GM23338 (cell line): ENCODE measurements around the gene GNPTG. TPM values are rescaled to one million over a fixed set of nuclear protein-coding genes. Genes with fewer than 3 reads are reported as not detected.

Source experiments
- ATAC-seq: fragments of 200-7000 bp; cut with Tn5 transposase; 3 replicates; pipeline ENCODE4 v1.9.1; 2020
- DNase-seq: peaks from one replicate; pipeline ENCODE4 v3.0.0-alpha.2; 2015; ENCODE audit warnings: low spot score
- H2AFZ ChIP-seq: fragments of 200-600 bp; sonication (generic); 2 replicates; pipeline ENCODE4 v1.8.0; 2016; ENCODE audit warnings: antibody characterized with exemption, mild to moderate bottlenecking, moderate library complexity
- H3F3A ChIP-seq: fragments of 200-600 bp; sonication (generic); replicated peaks from 2 replicates; pipeline ENCODE4 v1.8.0; 2017; ENCODE audit warnings: antibody characterized with exemption, mixed run types, low read depth
- H3K27ac ChIP-seq: fragments of 200-600 bp; sonication (generic); 2 replicates; pipeline ENCODE4 v1.6.1; 2016; ENCODE audit warnings: low read depth
- H3K27me3 ChIP-seq: fragments of 200-600 bp; sonication (generic); 2 replicates; pipeline ENCODE4 v1.8.0; 2016; ENCODE audit warnings: mild to moderate bottlenecking, mixed run types, moderate library complexity; ENCODE audit not compliant: insufficient read depth
- H3K36me3 ChIP-seq: fragments of 200-600 bp; sonication (generic); 2 replicates; pipeline ENCODE4 v1.8.0; 2016; ENCODE audit warnings: mild to moderate bottlenecking; ENCODE audit not compliant: insufficient read depth
- H3K4me1 ChIP-seq: fragments of 200-600 bp; sonication (generic); 2 replicates; pipeline ENCODE4 v1.8.0; 2016; ENCODE audit warnings: mild to moderate bottlenecking, moderate library complexity; ENCODE audit not compliant: insufficient read depth
- H3K4me2 ChIP-seq: fragments of 200-600 bp; sonication (generic); 2 replicates; pipeline ENCODE4 v1.7.1; 2017; ENCODE audit warnings: mixed run types
- H3K4me3 ChIP-seq: fragments of 200-600 bp; sonication (generic); 2 replicates; pipeline ENCODE4 v1.6.1; 2016; ENCODE audit warnings: mixed run types
- H3K79me2 ChIP-seq: fragments of 200-600 bp; sonication (generic); replicated peaks from 2 replicates; pipeline ENCODE4 v1.8.0; 2017; ENCODE audit warnings: mild to moderate bottlenecking; ENCODE audit not compliant: insufficient read depth
- H3K9me2 ChIP-seq: fragments of 200-600 bp; sonication (generic); 2 replicates; pipeline ENCODE4 v1.8.0; 2017; ENCODE audit not compliant: insufficient read depth
- H4K20me1 ChIP-seq: fragments of 200-600 bp; sonication (generic); replicated peaks from 2 replicates; pipeline ENCODE4 v1.8.0; 2017; ENCODE audit warnings: mild to moderate bottlenecking; ENCODE audit not compliant: insufficient read depth
- H3K27ac Mint-ChIP-seq: 2 replicates; pipeline ENCODE4 v1.8.0; 2020; ENCODE audit warnings: inconsistent platforms, mild to moderate bottlenecking, moderate library complexity, mixed read lengths
- H3K27me3 Mint-ChIP-seq: 3 replicates; pipeline ENCODE4 v1.8.0; 2022; ENCODE audit warnings: low read depth, mild to moderate bottlenecking, moderate library complexity, mixed read lengths, inconsistent platforms; ENCODE audit not compliant: insufficient read depth, poor library complexity
- H3K36me3 Mint-ChIP-seq: 3 replicates; pipeline ENCODE4 v1.8.0; 2021; ENCODE audit warnings: low read depth, mild to moderate bottlenecking, inconsistent platforms, moderate library complexity, mixed read lengths
- H3K4me1 Mint-ChIP-seq: 3 replicates; pipeline ENCODE4 v1.8.0; 2020; ENCODE audit warnings: mild to moderate bottlenecking, inconsistent platforms, mixed read lengths
- H3K4me3 Mint-ChIP-seq: 3 replicates; pipeline ENCODE4 v1.8.0; 2021; ENCODE audit warnings: moderate library complexity, mild to moderate bottlenecking, inconsistent platforms, mixed read lengths
- H3K9me3 Mint-ChIP-seq: 3 replicates; pipeline ENCODE4 v1.8.0; 2020; ENCODE audit warnings: moderate library complexity, mild to moderate bottlenecking, inconsistent platforms, mixed read lengths
- EZH2 ChIP-seq: fragments of 200-600 bp; sonication (generic); IDR thresholded peaks from one replicate; pipeline ENCODE4 v1.8.0; 2017; ENCODE audit warnings: antibody characterized with exemption, mild to moderate bottlenecking, low read depth; ENCODE audit not compliant: unreplicated experiment
- JUNB ChIP-seq: IDR thresholded peaks from one replicate; pipeline ENCODE4 v1.6.1; 2016; ENCODE audit warnings: antibody characterized with exemption; ENCODE audit not compliant: unreplicated experiment
- polyA plus RNA-seq: library from polyadenylated mRNA; unstranded; fragments of >200 nt; fragmentation: Nextera tagmentation; extraction: Ambion mirVana; gene quantifications from 2 replicates; pipeline ENCODE4 v1.2.1, GENCODE V29; 2016
- total RNA-seq: library from RNA; depleted of rRNA; stranded (reverse); fragments of >200 nt; shearing (Covaris generic); gene quantifications from 2 replicates; pipeline ENCODE4 v1.2.3, GENCODE V29; 2014
- TF ChIP-seq, protein P1 (sequence below): fragments of 250-450 bp; sonication (Bioruptor Pico); IDR thresholded peaks from 2 replicates; pipeline ENCODE4 v1.5.0; 2020; ENCODE audit warnings: mild to moderate bottlenecking, moderate library complexity
- TF ChIP-seq, protein P2 (sequence below), 2 experiments: fragments of 200-600 bp in 1 of 2; sonication (generic) in 1 of 2; conservative IDR thresholded peaks; 2 replicates each; pipeline versions ENCODE4 v1.5.1 to v1.6.1; 2016 to 2017; ENCODE audit warnings: antibody characterized with exemption in 2 of 2, low read depth in 2 of 2, mild to moderate bottlenecking in 2 of 2, moderate library complexity in 1 of 2
- TF ChIP-seq, protein P3 (sequence below): IDR thresholded peaks from one replicate; pipeline ENCODE4 v1.6.1; 2018; ENCODE audit warnings: antibody characterized with exemption; ENCODE audit not compliant: unreplicated experiment
- TF ChIP-seq, protein P4 (sequence below): IDR thresholded peaks from 2 replicates; pipeline ENCODE4 v1.6.1; 2016; ENCODE audit warnings: antibody characterized with exemption

Gene GNPTG
- total and polyA plus RNA-seq, 2 experiments from 2014 or later = 23.3 to 41.0 TPM

DNA sequence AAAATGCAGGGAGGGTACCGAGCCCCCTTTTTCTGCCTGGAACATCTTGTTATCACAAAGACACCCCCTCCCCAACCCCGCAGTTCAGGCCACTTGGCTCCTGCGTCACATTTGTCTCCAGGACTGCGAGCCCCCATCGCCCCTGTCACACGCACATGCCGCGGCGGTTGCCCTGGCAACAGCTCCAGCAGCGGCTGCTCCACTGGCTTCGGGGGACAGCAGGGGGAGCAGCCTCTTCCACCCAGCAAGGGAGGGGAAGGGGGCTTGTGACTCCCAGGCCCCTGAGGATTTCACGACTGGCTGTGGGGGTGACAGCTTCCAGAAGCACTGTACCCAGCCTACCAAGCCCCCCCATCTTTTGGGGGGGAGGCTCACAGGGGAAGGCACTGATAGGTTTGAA lies 15.7 kb upstream of the GNPTG start:
- peaks cover 34% of the 10 kb centered on the region for H3K27me3 Mint-ChIP-seq
- no peaks in the 10 kb centered on the region; the same call in 1 of the 2 replicates for H4K20me1 ChIP-seq
- H3K27ac ChIP-seq = no peak overlapping the region
- peaks cover 36% of the 10 kb centered on the region for H3K27me3 ChIP-seq
- TF ChIP-seq, protein P1, sequence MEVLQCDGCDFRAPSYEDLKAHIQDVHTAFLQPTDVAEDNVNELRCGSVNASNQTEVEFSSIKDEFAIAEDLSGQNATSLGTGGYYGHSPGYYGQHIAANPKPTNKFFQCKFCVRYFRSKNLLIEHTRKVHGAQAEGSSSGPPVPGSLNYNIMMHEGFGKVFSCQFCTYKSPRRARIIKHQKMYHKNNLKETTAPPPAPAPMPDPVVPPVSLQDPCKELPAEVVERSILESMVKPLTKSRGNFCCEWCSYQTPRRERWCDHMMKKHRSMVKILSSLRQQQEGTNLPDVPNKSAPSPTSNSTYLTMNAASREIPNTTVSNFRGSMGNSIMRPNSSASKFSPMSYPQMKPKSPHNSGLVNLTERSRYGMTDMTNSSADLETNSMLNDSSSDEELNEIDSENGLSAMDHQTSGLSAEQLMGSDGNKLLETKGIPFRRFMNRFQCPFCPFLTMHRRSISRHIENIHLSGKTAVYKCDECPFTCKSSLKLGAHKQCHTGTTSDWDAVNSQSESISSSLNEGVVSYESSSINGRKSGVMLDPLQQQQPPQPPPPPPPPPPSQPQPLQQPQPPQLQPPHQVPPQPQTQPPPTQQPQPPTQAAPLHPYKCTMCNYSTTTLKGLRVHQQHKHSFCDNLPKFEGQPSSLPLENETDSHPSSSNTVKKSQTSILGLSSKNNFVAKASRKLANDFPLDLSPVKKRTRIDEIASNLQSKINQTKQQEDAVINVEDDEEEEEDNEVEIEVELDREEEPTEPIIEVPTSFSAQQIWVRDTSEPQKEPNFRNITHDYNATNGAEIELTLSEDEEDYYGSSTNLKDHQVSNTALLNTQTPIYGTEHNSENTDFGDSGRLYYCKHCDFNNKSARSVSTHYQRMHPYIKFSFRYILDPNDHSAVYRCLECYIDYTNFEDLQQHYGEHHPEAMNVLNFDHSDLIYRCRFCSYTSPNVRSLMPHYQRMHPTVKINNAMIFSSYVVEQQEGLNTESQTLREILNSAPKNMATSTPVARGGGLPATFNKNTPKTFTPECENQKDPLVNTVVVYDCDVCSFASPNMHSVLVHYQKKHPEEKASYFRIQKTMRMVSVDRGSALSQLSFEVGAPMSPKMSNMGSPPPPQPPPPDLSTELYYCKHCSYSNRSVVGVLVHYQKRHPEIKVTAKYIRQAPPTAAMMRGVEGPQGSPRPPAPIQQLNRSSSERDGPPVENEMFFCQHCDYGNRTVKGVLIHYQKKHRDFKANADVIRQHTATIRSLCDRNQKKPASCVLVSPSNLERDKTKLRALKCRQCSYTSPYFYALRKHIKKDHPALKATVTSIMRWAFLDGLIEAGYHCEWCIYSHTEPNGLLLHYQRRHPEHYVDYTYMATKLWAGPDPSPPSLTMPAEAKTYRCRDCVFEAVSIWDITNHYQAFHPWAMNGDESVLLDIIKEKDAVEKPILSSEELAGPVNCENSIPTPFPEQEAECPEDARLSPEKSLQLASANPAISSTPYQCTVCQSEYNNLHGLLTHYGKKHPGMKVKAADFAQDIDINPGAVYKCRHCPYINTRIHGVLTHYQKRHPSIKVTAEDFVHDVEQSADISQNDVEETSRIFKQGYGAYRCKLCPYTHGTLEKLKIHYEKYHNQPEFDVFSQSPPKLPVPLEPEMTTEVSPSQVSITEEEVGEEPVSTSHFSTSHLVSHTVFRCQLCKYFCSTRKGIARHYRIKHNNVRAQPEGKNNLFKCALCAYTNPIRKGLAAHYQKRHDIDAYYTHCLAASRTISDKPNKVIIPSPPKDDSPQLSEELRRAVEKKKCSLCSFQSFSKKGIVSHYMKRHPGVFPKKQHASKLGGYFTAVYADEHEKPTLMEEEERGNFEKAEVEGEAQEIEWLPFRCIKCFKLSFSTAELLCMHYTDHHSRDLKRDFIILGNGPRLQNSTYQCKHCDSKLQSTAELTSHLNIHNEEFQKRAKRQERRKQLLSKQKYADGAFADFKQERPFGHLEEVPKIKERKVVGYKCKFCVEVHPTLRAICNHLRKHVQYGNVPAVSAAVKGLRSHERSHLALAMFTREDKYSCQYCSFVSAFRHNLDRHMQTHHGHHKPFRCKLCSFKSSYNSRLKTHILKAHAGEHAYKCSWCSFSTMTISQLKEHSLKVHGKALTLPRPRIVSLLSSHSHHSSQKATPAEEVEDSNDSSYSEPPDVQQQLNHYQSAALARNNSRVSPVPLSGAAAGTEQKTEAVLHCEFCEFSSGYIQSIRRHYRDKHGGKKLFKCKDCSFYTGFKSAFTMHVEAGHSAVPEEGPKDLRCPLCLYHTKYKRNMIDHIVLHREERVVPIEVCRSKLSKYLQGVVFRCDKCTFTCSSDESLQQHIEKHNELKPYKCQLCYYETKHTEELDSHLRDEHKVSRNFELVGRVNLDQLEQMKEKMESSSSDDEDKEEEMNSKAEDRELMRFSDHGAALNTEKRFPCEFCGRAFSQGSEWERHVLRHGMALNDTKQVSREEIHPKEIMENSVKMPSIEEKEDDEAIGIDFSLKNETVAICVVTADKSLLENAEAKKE (CRISPR knock-in tag) = no peak
- TF ChIP-seq, protein P2, sequence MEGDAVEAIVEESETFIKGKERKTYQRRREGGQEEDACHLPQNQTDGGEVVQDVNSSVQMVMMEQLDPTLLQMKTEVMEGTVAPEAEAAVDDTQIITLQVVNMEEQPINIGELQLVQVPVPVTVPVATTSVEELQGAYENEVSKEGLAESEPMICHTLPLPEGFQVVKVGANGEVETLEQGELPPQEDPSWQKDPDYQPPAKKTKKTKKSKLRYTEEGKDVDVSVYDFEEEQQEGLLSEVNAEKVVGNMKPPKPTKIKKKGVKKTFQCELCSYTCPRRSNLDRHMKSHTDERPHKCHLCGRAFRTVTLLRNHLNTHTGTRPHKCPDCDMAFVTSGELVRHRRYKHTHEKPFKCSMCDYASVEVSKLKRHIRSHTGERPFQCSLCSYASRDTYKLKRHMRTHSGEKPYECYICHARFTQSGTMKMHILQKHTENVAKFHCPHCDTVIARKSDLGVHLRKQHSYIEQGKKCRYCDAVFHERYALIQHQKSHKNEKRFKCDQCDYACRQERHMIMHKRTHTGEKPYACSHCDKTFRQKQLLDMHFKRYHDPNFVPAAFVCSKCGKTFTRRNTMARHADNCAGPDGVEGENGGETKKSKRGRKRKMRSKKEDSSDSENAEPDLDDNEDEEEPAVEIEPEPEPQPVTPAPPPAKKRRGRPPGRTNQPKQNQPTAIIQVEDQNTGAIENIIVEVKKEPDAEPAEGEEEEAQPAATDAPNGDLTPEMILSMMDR (conservative IDR thresholded peaks at IDR 0.05; ENCODE audit: low read depth in 2 of 2) = peak in 1 of 2 experiments; percentile 36; a peak in 2 of 4 replicates
- H2AFZ ChIP-seq = no peak overlapping the region
- no peaks in the 10 kb centered on the region for H3K36me3 Mint-ChIP-seq
- H3K79me2 ChIP-seq = no peaks in the 10 kb centered on the region
- DNase-seq (peak; percentile 72), ATAC-seq (no peak)
- no peak overlapping the region for H3K4me3 ChIP-seq
- H3F3A ChIP-seq = 0 out of 2 replicates have a peak, but pooled peaks cover 5% of the 10 kb centered on the region
- H3K9me3 Mint-ChIP-seq = no peaks in the 10 kb centered on the region
- no peak overlapping the region for H3K27ac Mint-ChIP-seq
- no peaks in the 10 kb centered on the region for H3K9me2 ChIP-seq
- no peak overlapping the region for H3K4me3 Mint-ChIP-seq
- no peaks in the 10 kb centered on the region for H3K36me3 ChIP-seq
- H3K4me2 ChIP-seq = no peak overlapping the region
- peaks cover 10% of the 10 kb centered on the region for H3K4me1 ChIP-seq
- H3K4me1 Mint-ChIP-seq = peaks cover 12% of the 10 kb centered on the region

DNA sequence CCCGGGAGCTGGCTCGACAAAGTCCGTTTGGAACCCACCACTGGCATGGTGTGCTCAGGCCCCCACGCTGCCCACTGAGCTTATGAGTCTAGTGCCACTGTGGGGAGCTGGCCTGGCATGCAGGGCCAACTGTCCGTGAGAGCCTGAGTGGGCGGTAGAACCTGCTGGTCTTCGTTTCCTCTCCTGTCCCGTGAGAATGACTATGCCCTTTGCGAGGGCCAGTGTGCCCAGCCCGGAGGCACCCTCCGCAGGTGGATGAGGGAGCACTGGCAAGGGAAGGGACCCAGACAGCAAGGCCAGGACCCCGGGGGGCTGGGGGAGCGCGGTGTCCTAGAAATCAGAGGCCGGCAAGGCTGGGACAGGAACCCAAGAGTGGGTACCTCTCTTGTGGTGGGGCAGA lies 15.1 kb upstream of the GNPTG start:
- ATAC-seq (no peak), DNase-seq (no peak)
- Mint-ChIP-seq H3K4me1 (peaks cover 8% of the 10 kb centered on the region), H3K27me3 (peaks cover 34% of the 10 kb centered on the region), H3K4me3 (no peak overlapping the region), H3K9me3 (no peaks in the 10 kb centered on the region), H3K36me3 (no peaks in the 10 kb centered on the region), H3K27ac (no peak overlapping the region)
- Histone ChIP-seq H3K9me2 (no peaks in the 10 kb centered on the region), H3K4me1 (peaks cover 6% of the 10 kb centered on the region; the same call in 1 of the 2 replicates), H3K4me2 (no peak overlapping the region), H3K36me3 (no peaks in the 10 kb centered on the region), H2AFZ (no peak overlapping the region), H3K4me3 (no peak overlapping the region), H3K27ac (no peak overlapping the region), H4K20me1 (no peaks in the 10 kb centered on the region; the same call in 1 of the 2 replicates), H3F3A (0 out of 2 replicates have a peak, but pooled peaks cover 2% of the 10 kb centered on the region), H3K27me3 (peaks cover 36% of the 10 kb centered on the region), H3K79me2 (no peaks in the 10 kb centered on the region)
- TF ChIP-seq JUNB (no peak), EZH2 (no peak)
- TF ChIP-seq, protein P3, sequence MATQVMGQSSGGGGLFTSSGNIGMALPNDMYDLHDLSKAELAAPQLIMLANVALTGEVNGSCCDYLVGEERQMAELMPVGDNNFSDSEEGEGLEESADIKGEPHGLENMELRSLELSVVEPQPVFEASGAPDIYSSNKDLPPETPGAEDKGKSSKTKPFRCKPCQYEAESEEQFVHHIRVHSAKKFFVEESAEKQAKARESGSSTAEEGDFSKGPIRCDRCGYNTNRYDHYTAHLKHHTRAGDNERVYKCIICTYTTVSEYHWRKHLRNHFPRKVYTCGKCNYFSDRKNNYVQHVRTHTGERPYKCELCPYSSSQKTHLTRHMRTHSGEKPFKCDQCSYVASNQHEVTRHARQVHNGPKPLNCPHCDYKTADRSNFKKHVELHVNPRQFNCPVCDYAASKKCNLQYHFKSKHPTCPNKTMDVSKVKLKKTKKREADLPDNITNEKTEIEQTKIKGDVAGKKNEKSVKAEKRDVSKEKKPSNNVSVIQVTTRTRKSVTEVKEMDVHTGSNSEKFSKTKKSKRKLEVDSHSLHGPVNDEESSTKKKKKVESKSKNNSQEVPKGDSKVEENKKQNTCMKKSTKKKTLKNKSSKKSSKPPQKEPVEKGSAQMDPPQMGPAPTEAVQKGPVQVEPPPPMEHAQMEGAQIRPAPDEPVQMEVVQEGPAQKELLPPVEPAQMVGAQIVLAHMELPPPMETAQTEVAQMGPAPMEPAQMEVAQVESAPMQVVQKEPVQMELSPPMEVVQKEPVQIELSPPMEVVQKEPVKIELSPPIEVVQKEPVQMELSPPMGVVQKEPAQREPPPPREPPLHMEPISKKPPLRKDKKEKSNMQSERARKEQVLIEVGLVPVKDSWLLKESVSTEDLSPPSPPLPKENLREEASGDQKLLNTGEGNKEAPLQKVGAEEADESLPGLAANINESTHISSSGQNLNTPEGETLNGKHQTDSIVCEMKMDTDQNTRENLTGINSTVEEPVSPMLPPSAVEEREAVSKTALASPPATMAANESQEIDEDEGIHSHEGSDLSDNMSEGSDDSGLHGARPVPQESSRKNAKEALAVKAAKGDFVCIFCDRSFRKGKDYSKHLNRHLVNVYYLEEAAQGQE = no peak
- TF ChIP-seq, protein P4, sequence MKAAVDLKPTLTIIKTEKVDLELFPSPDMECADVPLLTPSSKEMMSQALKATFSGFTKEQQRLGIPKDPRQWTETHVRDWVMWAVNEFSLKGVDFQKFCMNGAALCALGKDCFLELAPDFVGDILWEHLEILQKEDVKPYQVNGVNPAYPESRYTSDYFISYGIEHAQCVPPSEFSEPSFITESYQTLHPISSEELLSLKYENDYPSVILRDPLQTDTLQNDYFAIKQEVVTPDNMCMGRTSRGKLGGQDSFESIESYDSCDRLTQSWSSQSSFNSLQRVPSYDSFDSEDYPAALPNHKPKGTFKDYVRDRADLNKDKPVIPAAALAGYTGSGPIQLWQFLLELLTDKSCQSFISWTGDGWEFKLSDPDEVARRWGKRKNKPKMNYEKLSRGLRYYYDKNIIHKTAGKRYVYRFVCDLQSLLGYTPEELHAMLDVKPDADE = no peak
